ENCODE data around the gene PLXNA2.

Gene PLXNA2

DNA sequence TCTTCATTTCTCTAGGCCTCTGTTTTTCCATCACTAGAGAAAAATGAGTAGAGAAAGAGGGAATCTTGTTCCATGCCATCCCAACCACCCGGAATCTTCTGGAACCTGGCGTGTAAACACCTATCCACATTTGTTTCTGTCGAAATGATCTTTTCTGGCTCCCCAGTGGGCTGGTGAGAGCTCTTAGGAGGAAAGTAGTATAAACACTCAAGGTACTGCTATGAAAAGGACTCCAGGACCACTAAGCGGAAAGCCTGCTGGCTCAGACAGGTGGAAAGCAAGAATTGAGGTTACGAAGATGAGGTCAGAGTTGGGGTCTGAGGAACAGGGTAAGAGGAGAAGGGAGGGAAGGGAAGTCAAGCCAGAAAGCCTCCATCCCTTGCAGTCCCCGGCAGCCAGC, 90.8 kb downstream of the PLXNA2 start:
- H3K27ac Mint-ChIP-seq, result no peak overlapping the region
- no peaks in the 10 kb centered on the region for H3K4me1 Mint-ChIP-seq
- H3K9me3 Mint-ChIP-seq, result no peaks in the 10 kb centered on the region
- H3K36me3 Mint-ChIP-seq, result no peaks in the 10 kb centered on the region
- DNase-seq (ENCODE audit: low spot score in 2 of 2) (no peak), ATAC-seq (no peak)
- no peak overlapping the region for H3K4me3 Mint-ChIP-seq

DNA sequence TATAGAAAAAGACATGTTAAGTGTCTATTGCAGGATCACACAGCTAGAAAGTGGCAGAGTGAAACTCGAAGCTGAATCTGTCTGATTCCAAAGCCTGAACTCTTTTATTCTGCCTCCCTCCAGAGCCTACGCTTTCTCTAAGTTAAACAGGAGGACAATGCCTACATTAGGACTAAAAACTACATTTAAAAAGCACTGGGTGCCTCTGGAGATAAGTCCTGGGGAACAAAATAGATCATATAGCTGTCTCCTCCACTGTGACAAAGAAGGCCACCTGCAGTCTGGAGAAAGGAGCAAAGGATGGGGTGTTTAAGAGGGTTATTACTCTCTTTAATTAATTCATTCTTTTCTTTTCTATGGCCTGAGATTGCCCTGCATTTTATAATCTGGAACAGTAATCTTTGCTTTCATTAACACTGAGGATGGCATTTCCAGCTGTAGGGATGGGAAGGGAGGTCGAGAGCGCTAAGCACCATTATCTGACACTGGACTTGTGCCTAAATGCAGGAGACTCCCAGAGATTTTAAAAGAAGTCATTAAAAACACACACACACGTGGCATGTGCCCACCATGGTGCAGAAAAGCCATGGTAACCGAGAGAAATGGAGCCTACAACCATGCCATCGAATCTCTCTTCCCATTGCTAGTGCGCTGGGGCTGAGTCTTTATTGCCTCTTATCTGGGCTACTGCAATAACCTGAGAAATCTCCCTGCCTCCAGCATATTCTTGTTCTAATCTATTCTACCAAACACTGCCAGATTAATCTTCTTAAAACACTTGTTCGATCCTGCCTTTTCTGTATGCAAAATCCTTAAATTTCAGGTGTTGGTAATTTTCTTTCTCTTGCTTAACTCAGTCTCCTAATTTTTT, 92.2 kb downstream of the PLXNA2 start:
- no peaks in the 10 kb centered on the region for H3K36me3 Mint-ChIP-seq
- H3K4me3 Mint-ChIP-seq, result no peak overlapping the region
- H3K27ac Mint-ChIP-seq, result no peak overlapping the region
- H3K4me1 Mint-ChIP-seq, result no peaks in the 10 kb centered on the region
- DNase-seq (ENCODE audit: low spot score in 2 of 2) (no peak), ATAC-seq (no peak)
- no peaks in the 10 kb centered on the region for H3K9me3 Mint-ChIP-seq

DNA sequence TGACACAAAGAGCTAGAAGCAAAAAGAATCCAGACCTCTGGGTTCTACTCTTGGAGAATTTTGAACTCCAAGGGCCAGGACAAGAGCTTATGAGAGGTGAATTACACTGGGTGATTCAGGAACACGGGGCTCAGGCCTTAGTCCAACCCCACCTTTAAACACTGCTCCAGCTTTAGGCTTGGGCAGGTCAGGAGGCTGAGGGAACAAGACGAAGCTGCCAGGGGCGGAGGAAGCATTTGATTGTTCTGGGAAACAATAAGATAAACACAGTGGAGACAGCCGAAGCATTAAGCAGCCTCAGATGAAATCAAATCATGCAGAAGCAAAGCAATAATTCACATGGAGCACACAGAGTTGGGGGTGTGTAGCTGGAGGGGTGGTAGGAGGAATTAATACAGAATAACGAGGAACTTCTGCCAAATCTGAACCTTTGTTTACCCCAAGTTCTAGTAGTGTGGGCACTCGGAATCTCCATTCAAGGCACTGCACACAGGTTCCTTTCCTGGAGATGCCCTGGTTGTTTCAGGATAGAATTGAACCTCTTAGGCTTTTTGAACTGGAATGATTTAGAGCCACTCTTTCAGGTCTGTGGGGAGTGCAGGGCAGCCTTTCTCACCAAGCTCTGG, 93.2 kb downstream of the PLXNA2 start:
- no peak overlapping the region for H3K4me3 Mint-ChIP-seq
- no peaks in the 10 kb centered on the region for H3K36me3 Mint-ChIP-seq
- ATAC-seq (no peak), DNase-seq (ENCODE audit: low spot score in 2 of 2) (no peak)
- no peaks in the 10 kb centered on the region for H3K4me1 Mint-ChIP-seq
- no peaks in the 10 kb centered on the region for H3K9me3 Mint-ChIP-seq
- no peak overlapping the region for H3K27ac Mint-ChIP-seq

DNA sequence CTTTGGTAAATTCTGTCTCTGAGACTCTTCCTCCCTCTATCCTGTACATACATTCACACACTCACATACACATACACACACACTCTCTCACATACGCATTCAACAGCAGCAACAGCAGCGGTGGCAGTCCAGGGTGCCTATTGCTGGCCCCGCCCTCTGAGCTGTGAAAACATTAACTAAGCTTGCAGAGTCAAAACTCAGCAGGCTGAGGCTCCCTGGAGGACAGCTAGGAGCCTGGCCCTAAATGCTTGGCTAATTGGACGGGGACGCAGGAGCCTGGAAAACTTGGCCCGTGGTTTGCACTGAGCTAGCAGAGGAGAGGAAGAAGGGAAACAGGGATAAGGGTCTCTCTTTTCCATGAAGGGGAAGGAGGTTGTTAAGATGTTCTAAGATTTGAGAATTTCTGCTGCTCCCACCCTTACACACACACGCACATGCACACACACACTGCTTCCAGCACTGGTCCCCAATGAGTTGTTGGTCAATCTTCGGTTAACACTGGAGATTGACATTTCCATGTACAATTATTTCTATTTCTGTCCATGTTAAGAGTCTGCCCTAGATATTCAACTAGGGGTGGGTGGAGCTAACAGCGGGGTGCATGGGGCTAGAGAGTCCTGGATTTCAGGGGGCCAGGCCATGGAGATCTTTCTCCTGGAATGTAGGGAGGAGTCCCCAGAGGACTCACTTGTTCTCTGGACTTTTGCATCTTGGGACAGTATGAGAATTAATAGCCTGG, 94.2 kb downstream of the PLXNA2 start:
- no peaks in the 10 kb centered on the region for H3K4me1 Mint-ChIP-seq
- H3K9me3 Mint-ChIP-seq, result no peaks in the 10 kb centered on the region
- no peaks in the 10 kb centered on the region for H3K36me3 Mint-ChIP-seq
- DNase-seq (ENCODE audit: low spot score in 2 of 2), result no peak
- H3K4me3 Mint-ChIP-seq, result no peak overlapping the region
- H3K27ac Mint-ChIP-seq, result no peak overlapping the region
- no peak for ATAC-seq

DNA sequence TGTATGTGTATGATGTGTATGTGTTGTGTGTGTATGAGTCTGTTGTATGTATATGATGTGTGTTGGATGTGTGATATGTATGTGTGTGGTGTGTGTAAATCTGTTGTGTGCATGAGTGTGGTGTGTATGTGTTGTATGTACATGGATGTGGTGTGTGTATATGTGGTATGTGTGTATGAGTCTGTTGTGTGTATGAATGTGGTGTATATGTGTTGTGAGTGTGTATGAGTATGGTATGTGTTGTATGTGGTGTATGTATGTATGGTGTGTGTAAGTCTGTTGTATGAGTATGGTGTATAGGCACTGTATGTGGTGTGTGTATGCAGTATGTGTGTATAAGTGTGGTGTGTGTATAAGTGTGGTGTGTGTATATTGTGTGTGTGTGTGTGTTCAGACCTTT, 95.0 kb downstream of the PLXNA2 start:
- Mint-ChIP-seq H3K4me3 (no peak overlapping the region), H3K36me3 (no peaks in the 10 kb centered on the region), H3K27ac (no peak overlapping the region), H3K4me1 (no peaks in the 10 kb centered on the region), H3K9me3 (no peaks in the 10 kb centered on the region)
- ATAC-seq (no peak), DNase-seq (ENCODE audit: low spot score in 2 of 2) (no peak)

DNA sequence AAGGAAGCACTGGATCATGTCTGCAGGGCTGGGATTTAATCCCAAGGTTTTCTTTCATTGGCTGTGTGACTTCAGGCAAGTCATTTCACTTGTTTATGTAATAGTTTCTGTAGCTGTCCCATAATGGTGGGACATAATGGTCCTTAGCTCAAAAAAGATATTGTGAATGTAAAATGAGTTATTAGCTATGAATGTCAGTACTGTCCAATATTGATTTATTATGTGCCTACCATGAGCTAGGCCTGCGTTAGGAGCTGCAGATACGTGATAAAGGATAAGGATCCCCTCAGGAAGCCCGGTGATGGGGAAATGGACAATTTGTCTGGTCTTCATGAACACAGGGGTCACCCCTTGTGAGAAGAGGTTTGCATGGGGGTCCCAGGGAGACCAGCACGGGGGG, 95.8 kb downstream of the PLXNA2 start:
- no peaks in the 10 kb centered on the region for H3K9me3 Mint-ChIP-seq
- H3K4me3 Mint-ChIP-seq, result no peak overlapping the region
- H3K36me3 Mint-ChIP-seq, result no peaks in the 10 kb centered on the region
- no peak for DNase-seq (ENCODE audit: low spot score in 2 of 2)
- H3K27ac Mint-ChIP-seq, result no peak overlapping the region
- no peaks in the 10 kb centered on the region for H3K4me1 Mint-ChIP-seq
- no peak for ATAC-seq

DNA sequence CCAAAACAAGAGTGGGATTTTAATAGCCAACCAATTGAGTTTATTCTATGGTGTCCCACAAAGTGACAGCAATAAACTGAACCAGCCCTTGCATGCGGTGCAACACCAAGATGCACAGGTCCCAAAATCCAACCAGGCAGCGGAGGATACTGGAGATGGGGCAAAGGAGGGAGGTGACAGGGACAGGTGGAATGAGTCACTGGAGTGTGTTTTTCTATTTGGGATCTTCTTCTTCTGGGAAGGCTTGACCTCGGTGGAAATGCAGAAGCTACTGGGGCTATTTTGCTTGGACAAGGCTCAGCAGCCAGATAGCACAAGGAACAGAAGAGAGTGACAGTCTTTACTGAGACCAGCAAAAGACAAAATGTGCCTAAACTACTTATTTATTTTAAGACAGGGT, 97.5 kb downstream of the PLXNA2 start:
- Mint-ChIP-seq H3K36me3 (no peaks in the 10 kb centered on the region), H3K27ac (no peak overlapping the region), H3K4me1 (no peaks in the 10 kb centered on the region), H3K4me3 (no peak overlapping the region), H3K9me3 (no peaks in the 10 kb centered on the region)
- DNase-seq (ENCODE audit: low spot score in 2 of 2) (no peak), ATAC-seq (no peak)

DNA sequence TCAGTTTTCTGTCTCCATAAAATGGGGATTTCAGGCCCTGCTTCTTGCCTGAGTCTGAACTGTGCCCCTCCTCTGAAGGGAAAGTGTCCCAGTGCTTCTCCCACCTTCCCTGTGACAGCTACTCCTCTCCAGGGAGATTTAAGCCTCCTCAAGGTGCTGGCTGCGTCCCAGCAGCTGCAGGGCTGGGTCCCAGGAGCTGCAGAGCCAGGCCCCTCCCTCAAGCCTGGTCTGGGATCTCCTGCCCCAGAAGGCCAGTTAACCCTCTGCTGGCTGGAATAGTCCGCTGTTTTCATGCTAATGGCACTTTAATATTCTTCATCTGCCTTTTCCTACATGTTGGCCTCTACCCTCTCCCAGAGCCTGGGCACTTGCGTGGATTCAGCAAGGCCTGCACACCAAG, 99.0 kb downstream of the PLXNA2 start:
- ATAC-seq (no peak), DNase-seq (ENCODE audit: low spot score in 2 of 2) (no peak)
- Mint-ChIP-seq H3K27ac (no peak overlapping the region), H3K36me3 (no peaks in the 10 kb centered on the region), H3K4me1 (no peaks in the 10 kb centered on the region), H3K4me3 (no peak overlapping the region), H3K9me3 (no peaks in the 10 kb centered on the region)

DNA sequence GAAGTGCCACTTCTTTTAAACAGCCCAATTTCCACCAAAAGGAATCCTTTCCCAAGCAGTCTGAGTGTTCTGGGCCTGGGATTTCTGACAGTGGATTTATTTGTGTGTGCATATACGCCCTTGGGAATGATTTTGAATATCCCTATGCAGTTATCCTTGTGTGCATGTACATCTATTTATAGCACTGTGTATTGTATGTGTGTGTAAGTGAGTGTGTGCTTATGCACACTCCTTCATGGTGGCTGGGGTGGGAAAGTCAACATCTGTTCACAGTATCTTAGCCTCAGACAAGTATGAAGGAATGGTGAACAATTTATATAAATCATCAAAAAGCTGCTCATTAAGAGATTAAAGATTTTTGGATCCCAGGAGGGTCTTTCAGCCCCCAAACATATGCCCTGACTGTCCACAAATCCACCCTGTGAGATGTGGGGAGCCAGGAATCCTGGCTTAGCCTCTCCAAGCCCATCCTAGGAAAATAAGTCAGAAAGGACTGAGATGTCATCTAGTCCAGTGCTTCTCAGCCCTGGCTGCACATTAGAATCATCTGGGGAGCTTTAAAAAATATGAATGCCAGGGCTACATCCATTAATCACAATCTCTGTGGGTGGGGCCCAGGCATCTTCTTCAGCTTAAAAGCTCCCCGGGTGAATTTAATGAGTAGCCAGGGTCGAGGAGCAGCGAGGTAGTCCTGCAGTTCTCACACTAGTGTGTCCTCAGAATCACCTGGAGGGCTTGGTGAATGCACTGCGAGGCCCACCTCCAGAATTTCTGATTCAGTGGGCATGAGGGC, 101.4 kb downstream of the PLXNA2 start:
- H3K36me3 Mint-ChIP-seq, result no peaks in the 10 kb centered on the region
- H3K4me3 Mint-ChIP-seq, result no peak overlapping the region
- no peak for ATAC-seq
- DNase-seq (ENCODE audit: low spot score in 2 of 2), result no peak
- no peaks in the 10 kb centered on the region for H3K4me1 Mint-ChIP-seq
- H3K27ac Mint-ChIP-seq, result no peak overlapping the region
- no peaks in the 10 kb centered on the region for H3K9me3 Mint-ChIP-seq

DNA sequence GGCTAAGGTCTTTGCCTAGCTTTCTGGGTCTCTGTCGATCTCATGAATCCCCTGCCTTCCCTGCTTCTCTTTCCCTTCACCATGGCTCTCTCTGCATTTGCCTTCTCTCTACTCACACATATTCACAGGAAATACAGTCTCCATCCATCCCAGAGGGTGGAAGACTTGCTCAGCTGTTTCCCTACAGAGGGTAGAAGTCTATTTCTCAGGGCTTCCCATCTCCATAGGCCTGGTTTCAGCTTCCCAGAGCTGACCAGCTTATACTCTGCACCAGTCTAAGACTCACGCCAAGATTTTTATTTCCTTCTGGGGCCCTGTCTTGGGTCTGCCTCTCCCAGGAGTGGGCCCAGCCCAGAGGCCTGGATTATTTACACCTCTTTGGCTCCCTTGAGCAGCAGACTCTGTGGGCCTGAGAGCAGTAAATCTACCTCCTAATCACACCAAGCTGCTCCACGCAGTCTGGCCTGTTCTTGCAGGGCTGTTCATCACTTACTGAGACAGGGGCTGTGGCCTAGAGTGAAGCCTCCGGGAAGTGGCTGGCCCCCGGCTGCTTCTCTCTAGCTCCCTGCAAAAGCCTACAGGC, 102.5 kb downstream of the PLXNA2 start:
- H3K4me3 Mint-ChIP-seq, result no peak overlapping the region
- H3K27ac Mint-ChIP-seq, result no peak overlapping the region
- ATAC-seq (no peak), DNase-seq (ENCODE audit: low spot score in 2 of 2) (no peak)
- H3K9me3 Mint-ChIP-seq, result no peaks in the 10 kb centered on the region
- H3K36me3 Mint-ChIP-seq, result no peaks in the 10 kb centered on the region
- H3K4me1 Mint-ChIP-seq, result no peaks in the 10 kb centered on the region

DNA sequence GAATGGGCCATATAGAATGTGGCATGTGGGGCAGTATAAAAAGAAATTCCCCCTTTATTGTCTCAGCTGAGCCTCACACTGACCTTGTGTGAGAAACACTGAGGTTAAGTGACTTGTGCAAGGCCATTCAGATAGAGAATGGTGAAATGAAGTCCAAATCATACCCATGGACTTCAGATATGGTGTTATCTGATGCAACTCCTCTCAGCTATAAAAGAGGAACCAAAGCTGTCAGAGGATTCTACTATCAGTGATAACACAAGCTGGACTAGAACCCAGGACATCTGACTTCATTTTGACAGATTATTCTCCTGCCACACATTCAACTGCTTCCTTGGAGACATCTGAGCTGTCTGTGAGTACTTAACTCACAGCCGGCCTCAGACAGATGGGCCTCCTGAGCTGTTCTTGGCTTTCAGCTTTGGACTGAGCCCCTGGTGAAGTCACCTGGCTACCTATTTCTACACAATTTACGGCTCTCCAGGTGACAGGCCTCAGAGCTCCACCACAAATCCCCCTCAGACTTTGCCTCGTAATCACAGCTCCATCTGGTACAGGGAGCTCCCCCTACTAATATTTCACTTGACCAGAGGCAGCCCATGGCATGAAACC, 104.6 kb downstream of the PLXNA2 start:
- no peak for ATAC-seq
- H3K9me3 Mint-ChIP-seq, result no peaks in the 10 kb centered on the region

DNA sequence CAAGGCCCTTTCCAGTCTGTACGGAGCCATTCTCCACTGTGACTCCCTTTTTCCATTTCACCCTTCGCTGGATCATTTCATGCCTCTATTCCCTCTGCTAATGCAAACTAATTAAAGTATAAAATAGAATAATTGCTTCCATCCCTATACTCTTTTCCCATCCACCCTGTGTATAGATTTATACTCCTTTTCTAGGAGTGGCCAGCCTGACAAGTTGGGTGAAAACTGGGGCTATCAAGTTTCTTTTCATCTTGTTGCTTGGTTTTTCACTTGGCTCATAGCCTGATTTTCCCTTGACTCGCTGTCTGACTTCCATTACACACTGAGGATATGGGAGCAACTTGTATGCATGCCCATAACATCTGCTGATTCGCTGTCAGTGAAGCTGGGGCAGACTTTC, 107.0 kb downstream of the PLXNA2 start:
- H3K9me3 Mint-ChIP-seq, result no peaks in the 10 kb centered on the region
- H3K4me1 Mint-ChIP-seq, result peaks cover under 1% of the 10 kb centered on the region
- no peak for DNase-seq (ENCODE audit: low spot score in 2 of 2)
- H3K27ac Mint-ChIP-seq, result no peak overlapping the region
- ATAC-seq, result no peak
- no peak overlapping the region for H3K4me3 Mint-ChIP-seq
- no peaks in the 10 kb centered on the region for H3K36me3 Mint-ChIP-seq

More for the DNA sequence above, 104.6 kb downstream of the PLXNA2 start:
- Mint-ChIP-seq H3K4me3 (no peak overlapping the region), H3K4me1 (no peaks in the 10 kb centered on the region), H3K27ac (no peak overlapping the region), H3K36me3 (no peaks in the 10 kb centered on the region)
- DNase-seq (ENCODE audit: low spot score in 2 of 2), result no peak

DNA sequence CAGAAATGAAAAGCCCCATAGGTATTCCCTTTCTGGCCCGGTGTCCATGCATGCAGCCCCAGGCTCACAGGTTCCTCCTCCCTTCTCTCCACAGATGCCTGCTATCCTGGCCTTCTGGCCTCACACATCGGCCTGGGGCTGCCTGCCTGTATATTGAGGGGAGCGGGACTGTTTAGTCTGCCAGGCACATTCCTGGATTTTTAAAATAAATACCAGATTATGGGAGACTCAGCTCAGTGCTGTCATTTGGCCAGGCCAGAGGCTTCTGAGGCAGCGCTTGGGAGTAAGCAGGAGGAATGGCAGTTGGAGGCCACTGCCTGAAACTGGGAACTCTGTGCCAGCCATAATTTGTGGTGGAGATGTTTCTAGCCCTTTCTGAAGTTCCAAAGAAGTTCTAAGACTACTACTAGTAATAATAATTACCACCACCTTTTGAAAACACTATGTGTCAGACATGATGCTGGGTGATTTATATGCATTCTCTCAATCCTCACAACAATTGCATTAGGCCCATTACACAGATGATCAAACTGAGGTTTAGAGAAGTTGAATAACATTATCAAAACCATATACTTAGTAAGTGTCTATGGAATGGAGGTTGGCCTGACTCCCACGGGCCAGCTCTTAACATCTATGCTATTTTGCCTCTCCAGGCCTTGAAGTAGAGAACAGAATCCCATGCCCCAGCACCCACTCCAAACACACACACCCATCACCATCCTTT, 107.6 kb downstream of the PLXNA2 start:
- Mint-ChIP-seq H3K27ac (no peak overlapping the region), H3K36me3 (no peaks in the 10 kb centered on the region), H3K4me1 (peaks cover 6% of the 10 kb centered on the region), H3K4me3 (no peak overlapping the region), H3K9me3 (no peaks in the 10 kb centered on the region)
- no peak for DNase-seq (ENCODE audit: low spot score in 2 of 2)
- no peak for ATAC-seq

DNA sequence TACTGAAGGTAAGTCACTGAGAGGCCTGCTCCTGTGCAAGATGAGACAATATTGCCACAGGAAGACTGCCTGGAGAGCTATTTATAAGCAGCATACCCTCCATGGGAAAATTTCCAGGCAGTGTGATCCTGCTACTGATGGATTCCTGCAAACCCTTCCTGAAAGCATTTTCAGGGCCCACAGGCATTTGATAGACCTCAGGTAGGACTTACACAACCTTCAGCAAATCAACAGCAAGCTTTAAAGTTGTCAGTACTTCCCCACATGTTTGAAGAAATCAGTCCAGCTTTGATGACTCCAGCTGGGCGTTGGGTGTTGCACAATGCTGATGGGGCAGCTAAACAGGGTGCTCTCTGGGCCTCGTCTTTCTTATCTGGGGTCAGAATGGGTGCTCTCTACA, 108.8 kb downstream of the PLXNA2 start:
- Mint-ChIP-seq H3K27ac (no peak overlapping the region), H3K4me1 (peaks cover 7% of the 10 kb centered on the region), H3K9me3 (no peaks in the 10 kb centered on the region), H3K4me3 (no peak overlapping the region), H3K36me3 (no peaks in the 10 kb centered on the region)
- DNase-seq (ENCODE audit: low spot score in 2 of 2) (no peak), ATAC-seq (no peak)

Measured in stimulated activated effector memory CD8-positive, alpha-beta T cell treated with anti-CD3 and anti-CD28 coated beads, Interleukin-12 subunit alpha, Interleukin-12 subunit beta, amount 100 ng/mL, for 72 hours (primary cell).